ENCODE results near the gene SIRPB1. TPM values are rescaled to one million over a fixed set of nuclear protein-coding genes. Genes with fewer than 3 reads are reported as not detected.
A peak's percentile ranks its signal among the peaks of the same experiment; 100 is the strongest.

Gene SIRPB1
- total RNA-seq, 2 experiments from 2014 or later, result 6.5 to 9.6 TPM

DNA sequence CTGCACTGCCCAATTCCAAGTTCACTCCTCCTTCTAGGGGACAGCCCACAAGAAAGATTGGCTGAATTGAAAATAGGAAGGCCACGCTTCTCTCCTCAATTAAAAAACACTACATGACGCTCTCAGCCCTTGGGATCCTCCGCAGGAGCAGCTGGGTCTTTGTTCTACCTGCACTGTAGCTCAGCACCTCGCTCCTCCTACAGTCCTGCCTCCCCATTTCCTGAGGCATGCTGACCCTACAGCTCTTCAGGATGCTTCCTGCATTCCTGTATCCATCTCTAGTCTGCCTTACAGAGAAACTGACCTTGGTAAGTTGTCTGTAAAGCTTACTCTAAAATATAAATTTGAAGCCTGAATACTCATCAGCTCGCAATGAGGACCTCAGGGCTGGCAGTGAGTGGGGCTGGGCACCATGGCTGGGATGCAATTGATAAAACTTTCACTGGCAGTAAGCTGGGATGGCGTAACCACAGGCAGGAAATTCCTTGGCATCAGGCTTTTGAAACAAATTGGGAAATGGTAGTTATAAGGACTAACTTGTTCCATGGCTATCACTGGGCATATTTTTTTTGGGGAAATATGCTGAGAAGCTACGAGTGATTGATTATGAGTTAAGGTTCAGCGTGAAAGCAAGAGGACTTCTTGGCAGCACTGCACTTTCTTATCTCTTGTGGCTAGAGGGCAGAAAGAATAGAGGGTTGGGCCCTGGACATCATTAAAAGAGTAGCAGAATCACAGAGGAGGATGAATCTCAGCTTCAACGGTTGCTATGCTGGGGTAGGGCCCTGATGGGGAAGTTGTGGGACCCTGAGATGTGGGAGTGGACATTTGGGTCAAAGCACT lies 11.7 kb upstream of the SIRPB1 start:
- Mint-ChIP-seq H3K36me3 (peaks cover 66% of the 10 kb centered on the region), H3K27me3 (no peaks in the 10 kb centered on the region), H3K4me3 (peak overlapping the region; percentile 24), H3K9me3 (no peaks in the 10 kb centered on the region), H3K27ac (peak overlapping the region; percentile 62), H3K4me1 (peaks cover 38% of the 10 kb centered on the region)
- DNase-seq (no peak), ATAC-seq (ENCODE audit: low read depth) (no peak)
- POLR2A ChIA-PET, result no interaction called here

DNA sequence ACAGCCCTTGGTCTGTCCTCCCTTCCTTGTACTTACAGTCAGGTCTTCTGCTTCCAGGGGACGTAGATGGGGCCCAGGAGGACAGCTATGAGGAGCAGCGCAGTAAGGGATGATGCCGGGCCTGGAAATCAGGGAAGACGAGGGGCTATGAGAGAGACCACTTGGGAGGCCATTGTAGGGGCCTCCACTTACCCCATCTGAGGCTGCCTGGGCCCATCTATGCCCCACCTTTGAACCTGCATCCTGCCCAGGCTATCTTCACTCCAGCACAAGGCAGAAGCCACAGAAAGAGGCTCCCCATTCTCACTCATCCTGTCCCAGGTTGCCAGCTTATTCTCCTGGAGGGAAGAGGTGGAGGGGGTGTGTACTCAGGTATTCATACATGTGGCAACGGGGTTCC lies 10.4 kb upstream of the SIRPB1 start:
- no peak for ATAC-seq (ENCODE audit: low read depth)
- Mint-ChIP-seq H3K4me1 (peaks cover 46% of the 10 kb centered on the region), H3K4me3 (no peak overlapping the region), H3K36me3 (peaks cover 61% of the 10 kb centered on the region), H3K9me3 (no peaks in the 10 kb centered on the region), H3K27ac (no peak overlapping the region), H3K27me3 (no peaks in the 10 kb centered on the region)
- no peak for DNase-seq
- POLR2A ChIA-PET, result no interaction called here

DNA sequence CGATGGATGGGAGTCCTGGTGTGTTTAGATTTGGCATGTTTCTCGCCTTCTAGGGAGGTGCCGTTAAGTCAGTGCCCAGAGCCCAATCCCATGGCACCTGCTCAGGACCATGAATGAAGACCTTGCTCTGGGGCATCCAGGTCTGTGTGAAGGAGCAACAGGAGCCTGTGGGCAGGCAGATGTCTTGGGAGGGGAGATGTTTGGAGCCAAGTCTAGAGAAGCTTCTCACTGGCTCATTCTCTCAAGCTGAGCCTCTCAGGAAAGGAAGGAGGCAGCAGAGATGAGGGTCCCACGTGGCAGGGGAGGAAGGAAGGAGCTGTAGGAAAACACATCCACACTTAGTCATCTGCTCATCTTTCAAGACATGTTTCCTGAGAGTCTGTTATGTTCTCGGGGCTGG lies 9.5 kb upstream of the SIRPB1 start:
- Mint-ChIP-seq H3K4me1 (peaks cover 54% of the 10 kb centered on the region), H3K4me3 (no peak overlapping the region), H3K27me3 (no peaks in the 10 kb centered on the region), H3K36me3 (peaks cover 62% of the 10 kb centered on the region), H3K27ac (peak overlapping the region; percentile 55), H3K9me3 (no peaks in the 10 kb centered on the region)
- POLR2A ChIA-PET, result interaction anchor here (0.6 kb wide), 1 partner anchor 9 kb away, joined by 3 read pairs; the partner anchor contains the start of gene SIRPB1
- DNase-seq (no peak), ATAC-seq (ENCODE audit: low read depth) (no peak)

DNA sequence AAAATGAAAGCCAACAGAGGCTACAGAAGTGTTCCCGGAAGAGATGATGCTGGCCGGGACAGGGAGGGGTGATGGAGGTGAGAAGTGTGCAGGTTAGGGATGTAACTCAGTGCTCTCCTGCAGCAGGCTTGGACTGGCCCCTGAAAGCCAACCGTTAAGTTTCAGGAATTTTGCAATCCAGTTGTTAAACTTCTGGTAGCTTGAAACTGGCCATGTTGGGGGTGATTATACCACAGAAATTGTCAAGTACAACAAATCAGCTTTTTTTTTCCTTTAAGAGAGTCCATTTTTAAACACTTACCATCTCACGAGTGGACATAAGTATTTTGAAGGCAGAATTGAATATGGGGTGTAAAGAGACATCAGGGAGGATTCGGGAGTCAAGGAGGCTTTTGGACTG lies 8.8 kb upstream of the SIRPB1 start:
- ATAC-seq (ENCODE audit: low read depth) (no peak), DNase-seq (no peak)
- no peak overlapping the region for H3K4me3 Mint-ChIP-seq
- peaks cover 53% of the 10 kb centered on the region for H3K4me1 Mint-ChIP-seq
- no peaks in the 10 kb centered on the region for H3K27me3 Mint-ChIP-seq
- no peaks in the 10 kb centered on the region for H3K9me3 Mint-ChIP-seq
- H3K27ac Mint-ChIP-seq, result peak overlapping the region; percentile 54
- peaks cover 58% of the 10 kb centered on the region for H3K36me3 Mint-ChIP-seq
- POLR2A ChIA-PET, result no interaction called here

DNA sequence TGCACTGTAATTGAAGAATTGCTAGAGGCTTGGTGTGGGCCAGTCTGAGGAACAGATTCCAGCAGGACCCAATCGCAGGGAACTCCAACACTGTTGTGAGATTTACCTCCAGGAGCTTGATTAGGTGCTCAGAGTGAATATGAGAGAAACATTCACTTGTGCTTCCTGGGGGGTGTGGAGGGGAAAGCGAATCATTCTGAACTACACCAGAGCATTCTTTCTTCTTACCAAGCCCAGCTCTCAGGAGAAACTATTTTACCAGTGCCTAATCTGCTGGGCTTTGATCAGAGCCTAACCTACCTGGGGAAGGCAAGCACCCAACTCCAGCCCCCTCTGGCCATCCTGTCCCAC lies 7.4 kb upstream of the SIRPB1 start:
- Mint-ChIP-seq H3K4me1 (peaks cover 51% of the 10 kb centered on the region), H3K27ac (peak overlapping the region; percentile 0), H3K9me3 (no peaks in the 10 kb centered on the region), H3K4me3 (no peak overlapping the region), H3K27me3 (no peaks in the 10 kb centered on the region), H3K36me3 (peaks cover 58% of the 10 kb centered on the region)
- ATAC-seq (ENCODE audit: low read depth), result no peak
- no peak for DNase-seq
- POLR2A ChIA-PET, result interaction anchor here (1.0 kb wide), 1 partner anchor 108 kb away, joined by 3 read pairs; no protein-coding TSS in a partner anchor

DNA sequence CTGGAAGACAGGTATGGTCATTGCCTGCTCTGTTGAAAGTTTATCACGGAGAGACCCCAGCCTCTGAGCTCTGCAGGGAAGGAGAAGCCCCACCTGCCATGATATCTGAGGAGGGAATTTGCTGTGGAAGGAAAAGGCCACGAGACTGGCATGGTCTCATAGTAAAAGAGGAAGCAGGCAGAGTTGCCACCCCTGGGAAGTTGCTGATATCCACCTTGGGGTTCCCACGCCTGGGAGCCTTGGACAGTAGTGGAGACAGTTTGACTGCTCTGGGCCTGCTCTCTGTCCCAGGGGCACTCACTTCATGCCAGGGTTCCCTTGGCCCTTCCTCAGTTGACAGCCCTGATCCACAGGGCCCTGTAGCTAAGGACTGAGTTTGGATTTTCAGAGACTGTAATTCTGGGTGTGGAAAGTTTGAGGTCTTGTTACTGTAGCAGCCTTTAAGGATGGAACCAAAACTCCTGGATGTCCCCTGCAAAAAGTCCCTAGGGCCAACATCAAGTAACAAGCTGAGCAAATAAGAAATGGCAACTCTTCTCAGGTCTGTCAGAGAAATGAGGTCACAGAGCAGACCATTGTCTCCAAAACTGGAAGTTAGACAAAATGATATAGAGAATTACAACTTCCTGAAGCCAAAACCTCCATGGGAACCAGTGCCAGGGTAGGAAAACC lies 6.9 kb upstream of the SIRPB1 start:
- no peak for ATAC-seq (ENCODE audit: low read depth)

DNA sequence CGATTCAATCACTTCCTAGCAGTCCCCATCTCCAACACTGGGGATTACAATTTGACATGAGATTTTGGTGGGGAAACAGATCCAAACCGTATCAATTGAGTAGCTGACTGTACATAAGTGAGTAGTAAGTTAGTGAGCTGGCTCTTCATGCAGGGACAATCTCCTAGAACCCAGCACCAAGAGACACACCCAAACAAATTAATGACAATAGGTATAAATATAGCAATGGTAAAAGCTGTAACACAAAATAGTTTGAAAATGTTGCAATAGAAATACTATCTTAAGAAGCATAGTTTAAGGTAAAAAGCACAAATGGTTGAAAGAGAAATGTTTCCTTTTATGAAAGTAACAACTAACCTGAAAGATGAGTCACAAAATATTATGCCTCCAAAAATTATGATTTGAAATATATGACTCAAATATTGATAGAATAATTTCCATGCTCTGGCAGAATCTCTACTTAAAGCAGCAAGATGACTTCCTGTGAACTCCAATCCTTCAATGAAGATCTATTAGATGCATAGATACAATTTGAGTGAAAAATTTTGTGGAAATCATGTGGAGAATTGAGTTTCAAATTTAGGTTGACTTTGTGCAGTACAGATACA lies 5.4 kb upstream of the SIRPB1 start:
- H3K4me3 Mint-ChIP-seq, result no peak overlapping the region
- peak overlapping the region; percentile 7 for H3K27ac Mint-ChIP-seq
- H3K27me3 Mint-ChIP-seq, result no peaks in the 10 kb centered on the region
- POLR2A ChIA-PET, result no interaction called here
- peaks cover 58% of the 10 kb centered on the region for H3K4me1 Mint-ChIP-seq
- DNase-seq (no peak), ATAC-seq (ENCODE audit: low read depth) (no peak)
- H3K36me3 Mint-ChIP-seq, result peaks cover 48% of the 10 kb centered on the region
- no peaks in the 10 kb centered on the region for H3K9me3 Mint-ChIP-seq

More for the DNA sequence above, 6.9 kb upstream of the SIRPB1 start:
- Mint-ChIP-seq H3K4me1 (peaks cover 49% of the 10 kb centered on the region), H3K27ac (peak overlapping the region; percentile 17), H3K36me3 (peaks cover 54% of the 10 kb centered on the region), H3K27me3 (no peaks in the 10 kb centered on the region), H3K9me3 (no peaks in the 10 kb centered on the region), H3K4me3 (no peak overlapping the region)
- POLR2A ChIA-PET, result interaction anchor here (1.0 kb wide), 1 partner anchor 108 kb away, joined by 3 read pairs; no protein-coding TSS in a partner anchor
- no peak for DNase-seq

DNA sequence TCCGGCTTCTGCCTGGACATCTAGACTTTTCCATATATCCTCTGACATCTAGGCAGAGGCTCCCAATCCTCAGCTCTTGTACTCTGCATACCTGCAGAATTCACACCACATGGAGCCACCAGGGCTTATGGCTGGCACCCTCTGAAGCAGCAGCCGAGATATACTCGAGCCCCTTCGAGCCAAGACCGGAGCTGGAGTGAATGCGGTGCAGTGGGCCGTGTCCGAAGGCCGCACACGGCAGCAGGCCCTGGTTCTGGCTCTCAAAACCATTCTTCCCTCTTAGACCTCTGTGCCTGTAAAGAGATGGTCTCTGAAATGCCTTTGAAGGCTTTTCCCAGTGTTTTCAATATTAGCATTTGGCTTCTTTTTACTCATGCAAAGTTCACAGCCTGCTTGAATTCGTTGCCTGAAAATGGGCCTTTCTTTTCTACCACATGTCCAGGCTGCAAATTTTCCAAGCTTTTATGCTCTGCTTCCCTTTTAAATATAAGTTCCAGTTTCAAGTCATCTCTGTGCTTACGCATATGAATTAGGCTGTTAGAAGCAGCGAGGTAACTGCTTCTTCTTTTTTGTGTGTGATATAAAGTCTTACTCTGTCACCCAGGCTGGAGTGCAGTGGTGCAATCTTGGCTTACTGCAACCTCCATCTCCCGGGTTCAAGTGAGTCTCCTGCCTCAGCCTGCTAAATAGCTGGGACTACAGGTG lies 3.8 kb upstream of the SIRPB1 start:
- peaks cover 68% of the 10 kb centered on the region for H3K4me1 Mint-ChIP-seq
- no peaks in the 10 kb centered on the region for H3K9me3 Mint-ChIP-seq
- H3K27ac Mint-ChIP-seq, result peak overlapping the region; percentile 86
- peak overlapping the region; percentile 14 for H3K4me3 Mint-ChIP-seq
- DNase-seq (no peak), ATAC-seq (ENCODE audit: low read depth) (no peak)
- H3K27me3 Mint-ChIP-seq, result no peaks in the 10 kb centered on the region
- H3K36me3 Mint-ChIP-seq, result peaks cover 45% of the 10 kb centered on the region
- POLR2A ChIA-PET, result no interaction called here

DNA sequence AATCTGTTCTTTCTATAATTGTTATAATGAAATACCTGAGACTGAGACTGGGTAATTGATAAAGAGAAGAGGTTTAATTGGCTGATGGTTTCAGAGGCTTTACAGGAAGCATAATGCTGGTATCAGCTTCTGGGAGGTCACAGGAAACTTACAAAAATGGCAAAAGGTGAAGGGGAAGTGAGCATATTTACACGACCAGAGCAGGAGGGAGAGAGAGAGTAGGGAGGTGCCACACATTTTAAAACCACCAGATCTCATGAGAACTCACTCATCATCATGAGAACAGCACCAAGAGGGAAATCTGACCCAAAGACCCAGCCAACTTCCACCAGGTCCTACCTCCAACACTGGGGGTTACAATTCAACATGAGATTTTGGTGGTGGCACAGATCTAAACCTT lies 2.6 kb upstream of the SIRPB1 start:
- ATAC-seq (ENCODE audit: low read depth), result peak; percentile 64

DNA sequence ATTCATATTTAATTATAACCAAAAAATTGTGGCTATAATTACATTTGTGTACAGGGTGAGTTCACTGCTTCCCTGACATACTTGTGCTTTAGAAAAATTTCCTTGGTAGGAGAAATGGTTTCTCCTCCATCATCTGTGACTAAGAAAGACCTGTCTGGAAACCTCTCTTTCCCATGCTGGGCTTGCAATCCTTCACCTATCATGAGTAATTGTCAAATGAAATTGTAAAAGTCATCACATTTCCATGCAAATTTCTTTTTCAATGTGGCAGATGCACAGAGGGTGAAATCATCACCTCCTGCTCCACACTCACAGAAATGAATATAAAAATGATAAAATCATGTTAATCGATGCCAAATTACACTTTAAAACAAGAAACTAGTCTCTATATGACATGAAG lies 1.5 kb upstream of the SIRPB1 start:
- no peak overlapping the region for H3K27ac Mint-ChIP-seq
- H3K4me3 Mint-ChIP-seq, result no peak overlapping the region
- ATAC-seq (ENCODE audit: low read depth), result no peak
- peaks cover 51% of the 10 kb centered on the region for H3K36me3 Mint-ChIP-seq
- peaks cover 62% of the 10 kb centered on the region for H3K4me1 Mint-ChIP-seq
- POLR2A ChIA-PET, result no interaction called here
- peaks cover 5% of the 10 kb centered on the region for H3K9me3 Mint-ChIP-seq
- DNase-seq, result no peak
- no peaks in the 10 kb centered on the region for H3K27me3 Mint-ChIP-seq

More for the DNA sequence above, 2.6 kb upstream of the SIRPB1 start:
- Mint-ChIP-seq H3K36me3 (peaks cover 44% of the 10 kb centered on the region), H3K4me1 (peaks cover 65% of the 10 kb centered on the region), H3K9me3 (peaks cover 3% of the 10 kb centered on the region), H3K4me3 (peak overlapping the region; percentile 43), H3K27ac (peak overlapping the region; percentile 86), H3K27me3 (no peaks in the 10 kb centered on the region)
- DNase-seq, result no peak
- POLR2A ChIA-PET, result no interaction called here

DNA sequence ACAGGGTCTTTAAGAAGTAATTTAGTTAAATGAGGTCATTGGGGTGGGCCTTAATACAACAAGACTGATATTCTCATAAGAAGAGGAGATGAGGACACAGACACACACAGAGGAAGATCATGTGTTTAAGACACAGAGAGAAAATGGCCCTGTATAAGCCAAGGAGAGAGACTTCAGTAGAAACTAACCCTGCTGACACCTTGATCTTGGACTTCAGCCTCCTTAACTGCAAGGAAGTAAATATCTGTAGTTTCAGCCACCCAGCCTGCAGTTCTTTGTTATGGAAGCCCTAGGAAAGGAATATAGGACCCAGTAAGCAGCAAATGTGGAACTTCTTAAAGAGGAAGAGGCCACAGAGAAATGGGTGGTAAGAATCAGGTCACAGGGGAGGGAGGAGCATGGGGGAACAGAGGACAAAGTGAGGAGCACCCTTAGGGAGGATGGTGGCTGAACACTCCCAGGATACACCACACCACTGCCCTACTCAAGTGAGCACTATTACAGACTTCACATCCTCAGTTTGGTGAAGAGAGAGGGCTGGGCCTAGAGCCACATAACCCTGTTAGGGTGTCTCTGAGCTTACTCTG lies 762 bp downstream of the SIRPB1 start:
- H3K4me3 Mint-ChIP-seq, result peak overlapping the region; percentile 38
- peak; percentile 17 for ATAC-seq (ENCODE audit: low read depth)

DNA sequence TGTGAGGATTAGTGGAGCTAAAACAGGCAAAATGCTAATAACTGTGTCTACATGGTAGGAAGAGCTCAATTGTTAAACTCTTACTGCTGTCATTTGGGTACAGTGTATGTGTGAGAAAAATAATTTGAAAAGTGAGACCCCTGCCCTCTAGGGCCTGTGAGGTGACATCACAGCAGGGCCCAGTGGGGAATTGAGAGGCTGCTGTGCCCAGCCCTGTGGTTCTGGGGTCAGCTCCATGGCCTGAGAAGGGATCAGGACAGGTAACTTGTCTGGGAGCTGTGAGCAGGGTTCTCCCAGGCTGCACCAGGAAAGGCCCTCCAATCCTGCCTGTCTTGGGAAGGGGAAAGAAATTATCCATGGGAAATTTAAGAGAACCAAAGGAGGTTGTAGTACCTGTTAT lies 1.3 kb downstream of the SIRPB1 start:
- Mint-ChIP-seq H3K36me3 (peaks cover 59% of the 10 kb centered on the region), H3K9me3 (peaks cover 8% of the 10 kb centered on the region), H3K4me3 (no peak overlapping the region), H3K4me1 (peaks cover 50% of the 10 kb centered on the region), H3K27me3 (no peaks in the 10 kb centered on the region), H3K27ac (no peak overlapping the region)
- no peak for DNase-seq
- ATAC-seq (ENCODE audit: low read depth), result no peak
- POLR2A ChIA-PET, result interaction anchor here (0.5 to 1.4 kb wide), 2 partner anchors 58 to 1113 kb away, joined by 3 to 4 read pairs; no protein-coding TSS in a partner anchor

More for the DNA sequence above, 762 bp downstream of the SIRPB1 start:
- Mint-ChIP-seq H3K27me3 (no peaks in the 10 kb centered on the region), H3K9me3 (peaks cover 8% of the 10 kb centered on the region), H3K36me3 (peaks cover 54% of the 10 kb centered on the region), H3K27ac (peak overlapping the region; percentile 76), H3K4me1 (peaks cover 50% of the 10 kb centered on the region)
- POLR2A ChIA-PET, result interaction anchor here (1.4 kb wide), 1 partner anchor 58 kb away, joined by 4 read pairs; no protein-coding TSS in a partner anchor
- no peak for DNase-seq

Measured in activated naive CD8-positive, alpha-beta T cell treated with anti-CD3 and anti-CD28 coated beads, Interleukin-2, amount 10 ng/mL, durations not matched to agents 7 days and 5 days (primary cell).